Keratinocyte (primary cell): ENCODE data around the gene NEURL4. TPM values are rescaled to one million over a fixed set of nuclear protein-coding genes. Genes with fewer than 3 reads are reported as not detected.
A peak's percentile ranks its signal among the peaks of the same experiment; 100 is the strongest.

Source experiments
- DNase-seq: peaks from one replicate; pipeline ENCODE4 v3.0.0-alpha.2; 2011; ENCODE audit warnings: low read depth, missing footprints, low spot score
- FAIRE-seq: peaks from 2 replicates; lab custom pipeline; 2011; peaks lifted over from hg19 to GRCh38; lab: Jason Lieb, UNC
- H2AFZ ChIP-seq: 2 replicates; pipeline ENCODE4 v1.6.0; 2012; ENCODE audit warnings: low read length, control low read depth, inconsistent platforms; ENCODE audit not compliant: control insufficient read depth
- H3K27ac ChIP-seq: 2 replicates; pipeline ENCODE4 v1.5.1; 2011; ENCODE audit warnings: low read length; ENCODE audit not compliant: control insufficient read depth, insufficient read depth
- H3K27me3 ChIP-seq: 3 replicates; pipeline ENCODE4 v1.6.0; 2011; ENCODE audit warnings: low read length; ENCODE audit not compliant: control insufficient read depth, insufficient read depth; ENCODE audit errors: extremely low read depth
- H3K36me3 ChIP-seq, 2 experiments: 2 replicates in 1 of 2; 3 replicates in 1 of 2; pipeline ENCODE4 v1.5.1; 2011; ENCODE audit warnings: low read length in 2 of 2, mild to moderate bottlenecking in 1 of 2; ENCODE audit not compliant: control insufficient read depth in 2 of 2, insufficient read depth in 2 of 2; ENCODE audit errors: extremely low read depth in 1 of 2
- H3K4me1 ChIP-seq: 3 replicates; pipeline ENCODE4 v1.5.1; 2011; ENCODE audit warnings: low read length; ENCODE audit not compliant: control insufficient read depth, insufficient read depth; ENCODE audit errors: extremely low read depth
- H3K4me2 ChIP-seq: 3 replicates; pipeline ENCODE4 v1.6.0; 2011; ENCODE audit warnings: low read depth, low read length; ENCODE audit not compliant: control insufficient read depth, insufficient read depth; ENCODE audit errors: extremely low read depth
- H3K4me3 ChIP-seq, 3 experiments: fragments of 200-600 bp in 1 of 3; sonication (generic) in 1 of 3; 2 replicates in 2 of 3; 3 replicates in 1 of 3; pipeline ENCODE4 v1.5.1; 2011 to 2016; ENCODE audit warnings: low read length in 3 of 3, mild to moderate bottlenecking in 3 of 3, control low read depth in 2 of 3, inconsistent platforms in 1 of 3, low read depth in 1 of 3, mixed read lengths in 1 of 3, mixed run types in 1 of 3, moderate library complexity in 1 of 3; ENCODE audit not compliant: control insufficient read depth in 2 of 3, insufficient read depth in 2 of 3; ENCODE audit errors: extremely low read depth in 1 of 3
- H3K79me2 ChIP-seq: 2 replicates; pipeline ENCODE4 v1.6.0; 2012; ENCODE audit warnings: low read length; ENCODE audit not compliant: control insufficient read depth, insufficient read depth
- H3K9ac ChIP-seq: 3 replicates; pipeline ENCODE4 v1.6.0; 2011; ENCODE audit warnings: low read length; ENCODE audit not compliant: control insufficient read depth, insufficient read depth; ENCODE audit errors: extremely low read depth
- H3K9me1 ChIP-seq: 3 replicates; pipeline ENCODE4 v1.6.0; 2011; ENCODE audit warnings: low read length; ENCODE audit not compliant: control insufficient read depth, insufficient read depth; ENCODE audit errors: extremely low read depth
- H3K9me3 ChIP-seq: 2 replicates; pipeline ENCODE4 v1.5.1; 2012; ENCODE audit warnings: low read depth, low read length; ENCODE audit not compliant: control insufficient read depth
- H4K20me1 ChIP-seq: 3 replicates; pipeline ENCODE4 v1.6.0; 2011; ENCODE audit warnings: low read length; ENCODE audit not compliant: control insufficient read depth, insufficient read depth; ENCODE audit errors: extremely low read depth
- CTCF ChIP-seq, 3 experiments: IDR thresholded peaks in 1 of 3; conservative IDR thresholded peaks in 1 of 3; optimal IDR thresholded peaks in 1 of 3; 2 replicates in 2 of 3; 3 replicates in 1 of 3; pipeline versions ENCODE3 to v1.5.1; 2011; ENCODE audit warnings: low read length in 3 of 3, mild to moderate bottlenecking in 3 of 3, moderate library complexity in 2 of 3, control low read depth in 1 of 3, inconsistent platforms in 1 of 3; ENCODE audit not compliant: insufficient read depth in 2 of 3; ENCODE audit errors: extremely low read depth in 1 of 3
- EZH2 ChIP-seq: IDR thresholded peaks from one replicate; pipeline ENCODE4 v1.6.1; 2012; ENCODE audit warnings: inconsistent platforms, mild to moderate bottlenecking, low read length, moderate library complexity
- dilution Hi-C: fragments of 300-500 bp; cut with MboI; formaldehyde crosslinking; loops from one replicate; pipeline ENCODE4 v1.7.0; 2020; ENCODE audit warnings: low sequenced_read_pairs; ENCODE audit not compliant: extremely low pct_ligation_motif_present
- polyA plus RNA-seq, 5 experiments: library from polyadenylated mRNA; depleted of rRNA in 3 of 5; stranded (reverse) in 3 of 5; stranded (forward) in 1 of 5; unstranded in 1 of 5; fragments of >200 nt; gene quantifications; 1 replicate in 1 of 5; 2 replicates in 3 of 5; 3 replicates in 1 of 5; pipeline versions ENCODE4 v1.2.1 to v1.2.3, GENCODE V29; 2011 to 2012; ENCODE audit warnings: missing spikeins in 2 of 5, low read depth in 1 of 5, low replicate concordance in 1 of 5

The NEURL4 gene
- polyA plus RNA-seq, 1 donor (not counting 4 experiments of a cell fraction or from before 2014, with no cell fraction given): 11.3 TPM

DNA sequence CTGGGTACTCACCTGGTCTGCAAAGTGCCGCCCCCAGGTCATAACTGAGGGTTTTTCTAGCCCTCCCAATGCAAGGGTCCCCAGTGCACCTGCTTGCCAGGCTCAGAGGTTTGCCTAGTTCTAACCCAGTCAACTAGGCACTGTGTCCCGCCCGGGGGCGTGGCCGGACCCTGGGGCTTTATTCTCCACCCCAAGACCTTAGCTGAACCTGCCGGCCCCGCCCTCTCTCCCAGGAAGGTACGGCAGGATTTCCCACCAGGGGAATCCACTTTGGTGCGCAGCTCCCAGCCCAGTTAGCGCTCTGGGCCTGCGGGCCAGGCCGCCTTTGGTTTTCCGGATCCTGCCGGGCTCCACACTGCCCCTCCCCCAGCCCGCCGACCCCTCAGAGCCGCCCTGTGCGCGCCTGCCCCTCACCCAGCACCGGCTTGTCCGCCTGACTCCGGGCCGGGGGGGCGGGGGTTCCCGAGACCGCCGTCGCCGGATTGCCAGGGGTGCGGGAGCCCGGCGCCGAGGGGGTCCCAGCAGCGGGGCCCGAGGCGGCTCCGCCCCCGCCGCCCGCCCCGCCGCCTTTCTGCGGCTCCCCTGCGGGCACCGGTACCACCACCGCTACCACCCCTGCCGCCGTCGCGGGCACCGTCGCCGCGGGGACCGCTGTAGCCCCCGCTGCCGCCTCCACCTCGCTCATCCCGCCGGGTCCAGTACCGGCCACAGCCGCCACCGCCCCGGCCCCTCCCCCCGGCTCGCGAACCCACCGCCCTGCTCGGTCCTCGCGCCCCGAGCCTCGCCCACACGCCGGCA, 35.1 kb downstream of the NEURL4 start:
- Histone ChIP-seq H3K27me3 (peaks cover 36% of the 10 kb centered on the region), H3K79me2 (no peaks in the 10 kb centered on the region), H3K4me3 (no peak overlapping the region), H3K4me1 (peaks cover 23% of the 10 kb centered on the region), H3K9ac (no peak overlapping the region), H3K27ac (no peak overlapping the region), H3K9me1 (no peaks in the 10 kb centered on the region), H2AFZ (no peak overlapping the region), H3K4me2 (peak overlapping the region; percentile 20), H3K36me3 (no peaks in the 10 kb centered on the region), H3K9me3 (no peaks in the 10 kb centered on the region), H4K20me1 (peaks cover 2% of the 10 kb centered on the region)
- TF ChIP-seq CTCF (optimal IDR thresholded peaks at IDR 0.05 in 1 of 3, IDR thresholded peaks at IDR 0.05 in 1 of 3, conservative IDR thresholded peaks at IDR 0.05 in 1 of 3; ENCODE audit: extremely low read depth in 1 of 3, insufficient read depth in 2 of 3, low read length in 3 of 3): no peak
- TF ChIP-seq EZH2: no peak
- dilution Hi-C loops: no loop called here
- DNase-seq (no peak), FAIRE-seq (no peak)

- peaks cover 37% of the 10 kb centered on the region for H3K27me3 ChIP-seq
- dilution Hi-C loops: no loop called here
- H3K9me1 ChIP-seq: no peaks in the 10 kb centered on the region
- no peaks in the 10 kb centered on the region for H3K36me3 ChIP-seq
- peak; percentile 23 for FAIRE-seq
- peaks cover 2% of the 10 kb centered on the region for H4K20me1 ChIP-seq
- no peak for DNase-seq
- H3K27ac ChIP-seq: no peak overlapping the region
- H3K4me1 ChIP-seq: peaks cover 23% of the 10 kb centered on the region
- peak overlapping the region; percentile 29 for H3K4me2 ChIP-seq
- no peaks in the 10 kb centered on the region for H3K79me2 ChIP-seq
- H2AFZ ChIP-seq: no peak overlapping the region
- H3K9me3 ChIP-seq: no peaks in the 10 kb centered on the region
- H3K9ac ChIP-seq: no peak overlapping the region
- H3K4me3 ChIP-seq: no peak overlapping the region
- no peak for TF ChIP-seq CTCF (optimal IDR thresholded peaks at IDR 0.05 in 1 of 3, IDR thresholded peaks at IDR 0.05 in 1 of 3, conservative IDR thresholded peaks at IDR 0.05 in 1 of 3; ENCODE audit: extremely low read depth in 1 of 3, insufficient read depth in 2 of 3, low read length in 3 of 3)
- peak; percentile 19 for TF ChIP-seq EZH2
Observed at GRCh38 chr17:7293159-7293558, 36.0 kb downstream of the NEURL4 start.
